KMS-11 (cell line): ENCODE measurements around the gene CORO2B.

ENCODE experiments used
- H2AFZ ChIP-seq: fragments of 200-600 bp; sonication (generic); 2 replicates; pipeline ENCODE4 v1.6.1; 2016; ENCODE audit warnings: antibody characterized with exemption, mixed run types, low read depth
- H3K27ac ChIP-seq: fragments of 200-600 bp; sonication (generic); 2 replicates; pipeline ENCODE4 v1.6.1; 2016; ENCODE audit warnings: mild to moderate bottlenecking, mixed run types
- H3K27me3 ChIP-seq: fragments of 200-600 bp; sonication (generic); 2 replicates; pipeline ENCODE4 v1.6.1; 2017; ENCODE audit warnings: mild to moderate bottlenecking, low read depth, mixed run types, moderate library complexity; ENCODE audit not compliant: insufficient read depth
- H3K36me3 ChIP-seq: fragments of 200-600 bp; sonication (generic); 2 replicates; pipeline ENCODE4 v1.6.1; 2017; ENCODE audit warnings: mild to moderate bottlenecking, mixed run types; ENCODE audit not compliant: insufficient read depth
- H3K4me1 ChIP-seq: fragments of 200-600 bp; sonication (generic); 2 replicates; pipeline ENCODE4 v1.6.1; 2016; ENCODE audit warnings: mild to moderate bottlenecking, low read depth, mixed run types; ENCODE audit not compliant: poor library complexity, severe bottlenecking
- H3K4me2 ChIP-seq: fragments of 200-600 bp; sonication (generic); 2 replicates; pipeline ENCODE4 v1.7.0; 2016; ENCODE audit warnings: mild to moderate bottlenecking, mixed run types
- H3K4me3 ChIP-seq: fragments of 200-600 bp; sonication (generic); IDR thresholded peaks from 2 replicates; pipeline ENCODE4 v1.6.1; 2017; ENCODE audit warnings: low read depth, low read length, mixed read lengths; ENCODE audit not compliant: insufficient read depth
- H3K79me2 ChIP-seq: fragments of 200-600 bp; sonication (generic); 2 replicates; pipeline ENCODE4 v1.6.1; 2016; ENCODE audit warnings: low read depth, mixed run types; ENCODE audit not compliant: insufficient read depth
- H3K9ac ChIP-seq: fragments of 200-600 bp; sonication (generic); 2 replicates; pipeline ENCODE4 v1.6.1; 2016; ENCODE audit warnings: mild to moderate bottlenecking, mixed run types
- H4K20me1 ChIP-seq: fragments of 200-600 bp; sonication (generic); 2 replicates; pipeline ENCODE4 v1.6.1; 2016; ENCODE audit warnings: mild to moderate bottlenecking, mixed run types; ENCODE audit not compliant: insufficient read depth
- CTCF ChIP-seq: fragments of 200-600 bp; sonication (generic); conservative IDR thresholded peaks from 2 replicates; pipeline ENCODE4 v1.6.1; 2017; ENCODE audit warnings: low read depth, mild to moderate bottlenecking, antibody characterized with exemption, low read length, moderate library complexity, mixed read lengths

Gene CORO2B

GRCh38 chr15:68554721-68555678, 23.8 kb upstream of the CORO2B start:
- Histone ChIP-seq H4K20me1 (no peaks in the 10 kb centered on the region), H3K79me2 (no peaks in the 10 kb centered on the region), H2AFZ (no peak overlapping the region), H3K4me3 (no peak overlapping the region), H3K9ac (no peak overlapping the region), H3K27me3 (no peaks in the 10 kb centered on the region), H3K4me2 (no peak overlapping the region), H3K36me3 (no peaks in the 10 kb centered on the region), H3K4me1 (peaks cover 1% of the 10 kb centered on the region), H3K27ac (no peak overlapping the region)
- TF ChIP-seq CTCF: no peak

GRCh38 chr15:68555679-68556037, 23.1 kb upstream of the CORO2B start:
- H3K4me2 ChIP-seq: no peak overlapping the region
- no peak for TF ChIP-seq CTCF

GRCh38 chr15:68556139-68556990, 22.4 kb upstream of the CORO2B start:
- H3K9ac ChIP-seq: no peak overlapping the region
- no peaks in the 10 kb centered on the region for H3K27me3 ChIP-seq
- peaks cover 5% of the 10 kb centered on the region for H3K4me1 ChIP-seq
- H3K4me3 ChIP-seq: no peak overlapping the region
- no peaks in the 10 kb centered on the region for H4K20me1 ChIP-seq
- H3K79me2 ChIP-seq: no peaks in the 10 kb centered on the region
- no peak for TF ChIP-seq CTCF
- no peaks in the 10 kb centered on the region for H3K36me3 ChIP-seq
- H2AFZ ChIP-seq: no peak overlapping the region
- no peak overlapping the region for H3K27ac ChIP-seq
- no peak overlapping the region for H3K4me2 ChIP-seq

More at GRCh38 chr15:68555679-68556037, 23.1 kb upstream of the CORO2B start:
- peaks cover 5% of the 10 kb centered on the region for H3K4me1 ChIP-seq
- no peak overlapping the region for H3K27ac ChIP-seq
- no peaks in the 10 kb centered on the region for H3K27me3 ChIP-seq
- no peak overlapping the region for H3K9ac ChIP-seq
- no peaks in the 10 kb centered on the region for H3K36me3 ChIP-seq
- no peaks in the 10 kb centered on the region for H4K20me1 ChIP-seq
- no peak overlapping the region for H2AFZ ChIP-seq
- no peak overlapping the region for H3K4me3 ChIP-seq
- H3K79me2 ChIP-seq: no peaks in the 10 kb centered on the region

GRCh38 chr15:68557469-68558317, 21.1 kb upstream of the CORO2B start:
- no peaks in the 10 kb centered on the region for H3K79me2 ChIP-seq
- H3K4me1 ChIP-seq: peaks cover 5% of the 10 kb centered on the region
- H3K4me3 ChIP-seq: no peak overlapping the region
- no peaks in the 10 kb centered on the region for H3K36me3 ChIP-seq
- no peak for TF ChIP-seq CTCF
- no peak overlapping the region for H3K27ac ChIP-seq
- H3K27me3 ChIP-seq: no peaks in the 10 kb centered on the region
- no peak overlapping the region for H3K9ac ChIP-seq
- H3K4me2 ChIP-seq: no peak overlapping the region
- no peaks in the 10 kb centered on the region for H4K20me1 ChIP-seq
- H2AFZ ChIP-seq: no peak overlapping the region
